GM04504 (cell line): ENCODE data around the gene CDK11B.

Experiments used
- DNase-seq: peaks from one replicate; pipeline ENCODE4 v3.0.0-alpha.2; 2012; ENCODE audit warnings: low read depth

CDK11B gene

GRCh38 chr1:1615256-1616044 lies 43.4 kb downstream of the CDK11B start, which contains the start of gene MIB2:
MIB2 (plus strand) TSS chr1:1615500; CDS start chr1:1623453, 7,953 bp downstream.
- DNase-seq = peak; percentile 90

GRCh38 chr1:1614954-1615255 lies 43.9 kb downstream of the CDK11B start:
- DNase-seq = no peak

- DNase-seq = no peak
Measured at GRCh38 chr1:1614204-1614953, 44.4 kb downstream of the CDK11B start.

- no peak for DNase-seq
Measured at GRCh38 chr1:1613509-1614082, 45.2 kb downstream of the CDK11B start.

- no peak for DNase-seq
Measured at GRCh38 chr1:1612104-1612400, 46.8 kb downstream of the CDK11B start.

GRCh38 chr1:1610796-1611195 lies 48.0 kb downstream of the CDK11B start:
- no peak for DNase-seq

GRCh38 chr1:1609822-1610485 lies 48.9 kb downstream of the CDK11B start:
- DNase-seq = no peak

GRCh38 chr1:1606232-1606631 lies 52.6 kb downstream of the CDK11B start:
- no peak for DNase-seq

GRCh38 chr1:1605724-1606123 lies 53.1 kb downstream of the CDK11B start:
- DNase-seq = no peak

- DNase-seq = no peak
Measured at GRCh38 chr1:1605034-1605591, 53.7 kb downstream of the CDK11B start.

GRCh38 chr1:1604374-1605033 lies 54.3 kb downstream of the CDK11B start:
- no peak for DNase-seq

GRCh38 chr1:1603671-1604373 lies 55.0 kb downstream of the CDK11B start:
- DNase-seq = no peak

GRCh38 chr1:1602968-1603506 lies 55.8 kb downstream of the CDK11B start:
- no peak for DNase-seq

- no peak for DNase-seq
Measured at GRCh38 chr1:1602304-1602967, 56.4 kb downstream of the CDK11B start.

- no peak for DNase-seq
Measured at GRCh38 chr1:1601564-1602303, 57.1 kb downstream of the CDK11B start.

- no peak for DNase-seq
Measured at GRCh38 chr1:1600861-1601563, 57.8 kb downstream of the CDK11B start.

GRCh38 chr1:1599935-1600860 lies 58.6 kb downstream of the CDK11B start, which contains the start of gene FNDC10:
FNDC10 (minus strand) TSS chr1:1600135; CDS start chr1:1600015, 120 bp downstream.
- DNase-seq = no peak
